Measurements from ENCODE around the gene SLC46A3. TPM values are rescaled to one million over a fixed set of nuclear protein-coding genes. Genes with fewer than 3 reads are reported as not detected.

The SLC46A3 gene
- total RNA-seq, 1 donor from 2014 or later: 3.5 TPM

DNA sequence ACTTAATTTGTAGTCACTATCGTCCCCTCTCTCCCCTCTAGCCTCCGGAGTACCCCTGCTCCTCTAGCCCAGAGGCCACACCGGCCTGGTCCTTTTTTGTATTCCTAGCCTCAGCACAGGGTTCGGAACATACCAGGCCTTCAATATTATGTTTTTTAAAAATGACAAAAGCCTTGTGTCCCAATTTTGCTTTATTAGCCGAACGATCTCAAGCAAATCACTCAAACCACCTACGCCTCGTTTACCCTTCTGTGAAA is 60.3 kb downstream of the SLC46A3 start:
- Mint-ChIP-seq H3K4me3 (ENCODE audit: low read depth) (peak overlapping the region; percentile 97), H3K4me1 (ENCODE audit: low read depth) (peaks cover 15% of the 10 kb centered on the region), H3K27me3 (no peaks in the 10 kb centered on the region), H3K36me3 (ENCODE audit: insufficient read depth) (peaks cover 3% of the 10 kb centered on the region), H3K27ac (peak overlapping the region; percentile 96), H3K9me3 (ENCODE audit: low read depth) (no peaks in the 10 kb centered on the region)
- no peak for DNase-seq (ENCODE audit: low spot score, unreplicated experiment)
- TF ChIP-seq, protein P1, sequence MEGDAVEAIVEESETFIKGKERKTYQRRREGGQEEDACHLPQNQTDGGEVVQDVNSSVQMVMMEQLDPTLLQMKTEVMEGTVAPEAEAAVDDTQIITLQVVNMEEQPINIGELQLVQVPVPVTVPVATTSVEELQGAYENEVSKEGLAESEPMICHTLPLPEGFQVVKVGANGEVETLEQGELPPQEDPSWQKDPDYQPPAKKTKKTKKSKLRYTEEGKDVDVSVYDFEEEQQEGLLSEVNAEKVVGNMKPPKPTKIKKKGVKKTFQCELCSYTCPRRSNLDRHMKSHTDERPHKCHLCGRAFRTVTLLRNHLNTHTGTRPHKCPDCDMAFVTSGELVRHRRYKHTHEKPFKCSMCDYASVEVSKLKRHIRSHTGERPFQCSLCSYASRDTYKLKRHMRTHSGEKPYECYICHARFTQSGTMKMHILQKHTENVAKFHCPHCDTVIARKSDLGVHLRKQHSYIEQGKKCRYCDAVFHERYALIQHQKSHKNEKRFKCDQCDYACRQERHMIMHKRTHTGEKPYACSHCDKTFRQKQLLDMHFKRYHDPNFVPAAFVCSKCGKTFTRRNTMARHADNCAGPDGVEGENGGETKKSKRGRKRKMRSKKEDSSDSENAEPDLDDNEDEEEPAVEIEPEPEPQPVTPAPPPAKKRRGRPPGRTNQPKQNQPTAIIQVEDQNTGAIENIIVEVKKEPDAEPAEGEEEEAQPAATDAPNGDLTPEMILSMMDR (IDR thresholded peaks at IDR 0.05; ENCODE audit: unreplicated experiment): no peak

DNA sequence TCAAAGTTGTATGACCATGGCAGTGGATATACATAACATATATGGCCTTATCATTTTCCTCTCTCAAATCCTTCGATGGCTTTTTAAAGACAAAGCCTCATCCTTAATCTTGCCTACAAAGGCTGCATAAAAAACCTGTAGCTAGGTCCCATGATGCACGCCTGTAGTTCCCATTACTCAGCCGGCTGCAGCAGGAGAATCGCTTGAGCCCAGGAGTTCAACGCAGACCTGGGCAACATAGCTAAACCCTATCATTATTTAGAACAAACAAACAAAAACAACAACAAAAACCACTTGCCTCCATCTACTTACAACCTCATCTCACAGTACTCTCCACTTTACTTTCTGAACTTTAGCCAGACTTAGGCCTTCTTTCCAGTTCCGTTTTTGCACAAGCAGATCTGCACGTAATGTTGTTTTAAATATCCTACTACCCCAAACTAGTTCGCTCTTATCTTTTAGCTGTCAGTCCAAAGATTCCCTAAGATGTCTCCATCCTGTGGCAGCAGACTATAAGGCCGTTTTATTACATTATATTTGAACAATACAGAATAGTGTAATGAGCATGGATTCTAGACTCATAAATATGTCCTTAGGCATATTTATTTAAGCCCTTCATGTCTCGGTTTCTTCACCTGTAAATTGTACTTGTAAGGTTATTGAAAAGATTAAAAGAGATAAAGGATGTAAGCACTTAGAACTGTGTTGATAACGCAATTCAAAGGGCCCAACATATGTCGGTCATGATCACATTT is 60.8 kb downstream of the SLC46A3 start:
- H3K4me3 Mint-ChIP-seq (ENCODE audit: low read depth): peak overlapping the region; percentile 97
- TF ChIP-seq, protein P1 (IDR thresholded peaks at IDR 0.05; ENCODE audit: unreplicated experiment): no peak
- DNase-seq (ENCODE audit: low spot score, unreplicated experiment): no peak
- no peaks in the 10 kb centered on the region for H3K9me3 Mint-ChIP-seq (ENCODE audit: low read depth)
- peaks cover 15% of the 10 kb centered on the region for H3K4me1 Mint-ChIP-seq (ENCODE audit: low read depth)
- H3K27me3 Mint-ChIP-seq: no peaks in the 10 kb centered on the region
- H3K36me3 Mint-ChIP-seq (ENCODE audit: insufficient read depth): peaks cover 3% of the 10 kb centered on the region
- H3K27ac Mint-ChIP-seq: peak overlapping the region; percentile 96

DNA sequence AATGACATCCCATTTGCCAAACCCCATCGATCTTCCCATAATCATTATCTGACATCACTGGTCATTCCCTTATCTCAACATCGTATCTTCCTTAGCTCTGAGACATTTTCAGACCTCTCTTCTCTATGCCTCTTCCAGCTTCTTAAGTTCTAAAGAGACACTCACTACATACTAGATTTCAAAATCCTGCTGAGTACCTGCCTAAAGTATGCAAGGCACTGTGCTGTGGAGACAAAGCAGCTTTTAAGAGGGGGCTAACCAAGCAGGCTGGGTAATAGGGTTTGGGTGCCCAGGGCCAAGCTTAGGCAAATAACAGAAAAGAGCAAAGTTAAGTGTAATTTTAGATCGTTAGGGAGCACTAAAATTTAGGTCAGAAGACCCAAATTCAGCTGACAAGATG is 63.2 kb downstream of the SLC46A3 start:
- Mint-ChIP-seq H3K27ac (no peak overlapping the region), H3K4me3 (ENCODE audit: low read depth) (no peak overlapping the region), H3K4me1 (ENCODE audit: low read depth) (peaks cover 13% of the 10 kb centered on the region), H3K27me3 (no peaks in the 10 kb centered on the region), H3K36me3 (ENCODE audit: insufficient read depth) (no peaks in the 10 kb centered on the region), H3K9me3 (ENCODE audit: low read depth) (no peaks in the 10 kb centered on the region)
- TF ChIP-seq, protein P1 (IDR thresholded peaks at IDR 0.05; ENCODE audit: unreplicated experiment): no peak
- no peak for DNase-seq (ENCODE audit: low spot score, unreplicated experiment)

DNA sequence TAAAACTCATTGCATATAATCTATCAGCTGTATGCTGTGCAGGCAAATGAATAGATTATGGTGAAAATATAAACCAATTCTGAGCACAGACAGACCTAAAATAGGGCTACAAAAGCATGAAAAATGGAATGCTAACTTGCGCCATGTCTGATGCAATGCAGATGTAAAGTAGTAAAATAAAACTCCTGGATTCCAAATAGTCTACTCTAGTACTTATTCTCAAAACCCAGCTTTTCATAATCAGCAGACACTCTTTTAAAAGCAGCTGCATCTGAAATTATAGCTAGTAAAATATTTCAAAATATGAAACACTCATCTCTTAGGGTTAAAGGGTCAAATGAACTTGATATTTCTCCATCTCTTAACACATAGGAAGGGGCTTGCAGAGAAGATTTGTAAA is 64.5 kb downstream of the SLC46A3 start:
- Mint-ChIP-seq H3K4me1 (ENCODE audit: low read depth) (peaks cover 10% of the 10 kb centered on the region), H3K9me3 (ENCODE audit: low read depth) (no peaks in the 10 kb centered on the region), H3K27me3 (no peaks in the 10 kb centered on the region), H3K4me3 (ENCODE audit: low read depth) (no peak overlapping the region), H3K36me3 (ENCODE audit: insufficient read depth) (no peaks in the 10 kb centered on the region), H3K27ac (no peak overlapping the region)
- TF ChIP-seq, protein P1 (IDR thresholded peaks at IDR 0.05; ENCODE audit: unreplicated experiment): no peak
- DNase-seq (ENCODE audit: low spot score, unreplicated experiment): no peak

DNA sequence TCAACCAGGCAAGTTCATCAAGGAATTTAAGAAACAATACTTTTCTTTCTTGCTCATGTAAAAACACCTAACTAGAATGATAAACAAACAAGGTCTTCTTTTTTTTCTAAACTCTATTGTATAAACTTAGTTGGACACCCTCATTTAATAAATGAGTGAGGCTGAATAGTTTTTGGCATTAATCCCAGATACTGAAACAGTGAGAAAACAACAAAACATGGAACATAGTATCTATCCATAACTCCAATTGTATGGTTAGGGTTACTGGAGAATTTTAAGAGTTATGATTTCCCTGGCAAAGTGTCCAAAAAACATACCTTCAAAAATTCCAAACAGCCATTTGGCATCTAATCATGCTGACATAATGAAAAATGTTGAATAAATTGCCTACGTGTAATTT is 65.7 kb downstream of the SLC46A3 start:
- Mint-ChIP-seq H3K27ac (no peak overlapping the region), H3K4me1 (ENCODE audit: low read depth) (peaks cover 7% of the 10 kb centered on the region), H3K9me3 (ENCODE audit: low read depth) (no peaks in the 10 kb centered on the region), H3K36me3 (ENCODE audit: insufficient read depth) (no peaks in the 10 kb centered on the region), H3K27me3 (no peaks in the 10 kb centered on the region), H3K4me3 (ENCODE audit: low read depth) (no peak overlapping the region)
- no peak for DNase-seq (ENCODE audit: low spot score, unreplicated experiment)
- TF ChIP-seq, protein P1 (IDR thresholded peaks at IDR 0.05; ENCODE audit: unreplicated experiment): no peak

Data from progenitor cell of endocrine pancreas (in vitro differentiated cells).